H1 (cell line): ENCODE results near the gene PDGFD. TPM values are rescaled to one million over a fixed set of nuclear protein-coding genes. Genes with fewer than 3 reads are reported as not detected.

Experiments used
- CTCF ChIA-PET: fragments of 300-600 bp; sonication (Branson Sonifier 250); formaldehyde crosslinking; loops from one replicate; lab custom pipeline; 2021; ENCODE audit not compliant: partially characterized antibody; lab: Charles Lee
- POLR2A ChIA-PET: fragments of 300-600 bp; sonication (Branson Sonifier 250); formaldehyde crosslinking; loops from one replicate; lab custom pipeline; 2021; ENCODE audit warnings: inconsistent platforms; ENCODE audit not compliant: partially characterized antibody; lab: Charles Lee
- DNase-seq, 2 experiments: peaks; one replicate each; pipeline versions ENCODE4 v3.0.0 to v3.0.0-alpha.2; 2010 to 2022; ENCODE audit warnings: low spot score in 2 of 2, low read depth in 1 of 2, mixed read lengths in 1 of 2
- FAIRE-seq: peaks from 2 replicates; lab custom pipeline; 2011; peaks lifted over from hg19 to GRCh38; lab: Jason Lieb, UNC
- H2AFZ ChIP-seq: 2 replicates; pipeline ENCODE4 v1.8.1; 2012; ENCODE audit warnings: low read length, inconsistent platforms
- H2AK5ac ChIP-seq: 2 replicates; pipeline ENCODE4 v1.6.1; 2013; ENCODE audit warnings: low read depth, low read length
- H2BK120ac ChIP-seq: replicated peaks from 2 replicates; pipeline ENCODE3; 2013; ENCODE audit warnings: low read depth, low read length, inconsistent platforms
- H2BK12ac ChIP-seq: 2 replicates; pipeline ENCODE4 v1.6.1; 2013; ENCODE audit warnings: low read depth, low read length
- H2BK15ac ChIP-seq: 2 replicates; pipeline ENCODE4 v1.6.1; 2013; ENCODE audit warnings: low read length
- H2BK20ac ChIP-seq: 2 replicates; pipeline ENCODE4 v1.6.1; 2013; ENCODE audit warnings: low read length
- H2BK5ac ChIP-seq: 2 replicates; pipeline ENCODE4 v1.6.1; 2013; ENCODE audit warnings: low read depth, low read length
- H3K14ac ChIP-seq: 2 replicates; pipeline ENCODE4 v1.6.1; 2013; ENCODE audit warnings: inconsistent platforms; ENCODE audit not compliant: insufficient read length
- H3K18ac ChIP-seq: 2 replicates; pipeline ENCODE4 v1.6.1; 2013; ENCODE audit warnings: low read length; ENCODE audit errors: extremely low read depth
- H3K23ac ChIP-seq: 2 replicates; pipeline ENCODE4 v1.6.1; 2013; ENCODE audit warnings: inconsistent platforms; ENCODE audit not compliant: insufficient read length
- H3K23me2 ChIP-seq: 2 replicates; pipeline ENCODE4 v1.6.1; 2013; ENCODE audit warnings: low read depth, low read length
- H3K27ac ChIP-seq: 2 replicates; pipeline ENCODE4 v1.6.1; 2011; ENCODE audit warnings: low read depth, low read length, inconsistent platforms
- H3K27me3 ChIP-seq, 4 experiments: replicated peaks in 1 of 4; 1 replicate in 1 of 4; 2 replicates in 3 of 4; pipeline versions ENCODE4 v1.6.1 to v1.8.1; 2011 to 2013; ENCODE audit warnings: low read length in 3 of 4, mild to moderate bottlenecking in 3 of 4, inconsistent platforms in 2 of 4, mixed read lengths in 2 of 4, moderate library complexity in 1 of 4; ENCODE audit not compliant: control insufficient read depth in 3 of 4, insufficient read depth in 3 of 4; ENCODE audit errors: extremely low read depth in 1 of 4
- H3K36me3 ChIP-seq, 4 experiments: 2 replicates each; pipeline versions ENCODE4 v1.6.1 to v1.8.1; 2011 to 2013; ENCODE audit warnings: mild to moderate bottlenecking in 4 of 4, low read length in 3 of 4, moderate library complexity in 2 of 4, control low read depth in 1 of 4, inconsistent platforms in 1 of 4; ENCODE audit not compliant: insufficient read depth in 4 of 4, control insufficient read depth in 2 of 4
- H3K4ac ChIP-seq: replicated peaks from 2 replicates; pipeline ENCODE3; 2013; ENCODE audit warnings: low read length, low read depth, mixed read lengths, inconsistent platforms; ENCODE audit not compliant: insufficient read length
- H3K4me1 ChIP-seq, 4 experiments: replicated peaks in 1 of 4; 1 replicate in 1 of 4; 2 replicates in 3 of 4; pipeline versions ENCODE4 v1.6.1 to v1.8.1; 2011 to 2013; ENCODE audit warnings: low read length in 3 of 4, inconsistent platforms in 2 of 4, mixed read lengths in 1 of 4; ENCODE audit not compliant: insufficient read depth in 4 of 4, control insufficient read depth in 3 of 4
- H3K4me2 ChIP-seq, 2 experiments: 2 replicates each; pipeline versions ENCODE4 v1.6.1 to v1.8.1; 2011 to 2013; ENCODE audit warnings: low read depth in 2 of 2, low read length in 2 of 2, control low read depth in 1 of 2, inconsistent platforms in 1 of 2, mild to moderate bottlenecking in 1 of 2; ENCODE audit not compliant: insufficient read depth in 1 of 2
- H3K4me3 ChIP-seq, 4 experiments: fragments of 200-600, 300-600 bp in 1 of 4; sonication (generic), shearing (Covaris generic), sonication (Bioruptor Twin) in 1 of 4; 2 replicates each; pipeline versions ENCODE4 v1.5.1 to v1.8.1; 2011 to 2016; ENCODE audit warnings: low read length in 4 of 4, low read depth in 3 of 4, control low read depth in 2 of 4, inconsistent platforms in 2 of 4, mild to moderate bottlenecking in 2 of 4, mixed read lengths in 1 of 4, moderate library complexity in 1 of 4; ENCODE audit not compliant: insufficient read depth in 2 of 4; ENCODE audit errors: extremely low read depth in 1 of 4
- H3K56ac ChIP-seq: replicated peaks from 2 replicates; pipeline ENCODE3; 2013; ENCODE audit warnings: low read depth, mild to moderate bottlenecking, mixed read lengths, low read length, inconsistent platforms; ENCODE audit not compliant: insufficient read length
- H3K79me1 ChIP-seq: 2 replicates; pipeline ENCODE4 v1.6.1; 2013; ENCODE audit warnings: low read depth, low read length, control low read depth
- H3K79me2 ChIP-seq, 2 experiments: 2 replicates each; pipeline versions ENCODE4 v1.6.1 to v1.8.1; 2012 to 2013; ENCODE audit warnings: low read length in 2 of 2, mild to moderate bottlenecking in 2 of 2, inconsistent platforms in 1 of 2; ENCODE audit not compliant: insufficient read depth in 2 of 2, control insufficient read depth in 1 of 2
- H3K9ac ChIP-seq, 4 experiments: replicated peaks in 1 of 4; 1 replicate in 1 of 4; 2 replicates in 3 of 4; pipeline versions ENCODE4 v1.6.1 to v1.8.1; 2011 to 2013; ENCODE audit warnings: low read depth in 3 of 4, low read length in 3 of 4, control low read depth in 2 of 4, mild to moderate bottlenecking in 2 of 4, moderate library complexity in 2 of 4, inconsistent platforms in 1 of 4; ENCODE audit errors: extremely low read depth in 1 of 4
- H3K9me3 ChIP-seq, 2 experiments: 2 replicates each; pipeline versions ENCODE4 v1.6.1 to v1.8.1; 2012 to 2013; ENCODE audit warnings: mild to moderate bottlenecking in 2 of 2, moderate library complexity in 2 of 2, control low read depth in 1 of 2, inconsistent platforms in 1 of 2, low read depth in 1 of 2, low read length in 1 of 2, mixed read lengths in 1 of 2; ENCODE audit not compliant: insufficient read depth in 2 of 2
- H4K20me1 ChIP-seq, 2 experiments: replicated peaks in 1 of 2; 2 replicates each; pipeline versions ENCODE3 to v1.8.1; 2011 to 2013; ENCODE audit warnings: inconsistent platforms in 2 of 2, low read length in 2 of 2, mild to moderate bottlenecking in 1 of 2; ENCODE audit not compliant: insufficient read depth in 2 of 2, control insufficient read depth in 1 of 2
- H4K5ac ChIP-seq: 2 replicates; pipeline ENCODE4 v1.6.1; 2013; ENCODE audit warnings: low read length, low read depth, mixed read lengths, inconsistent platforms; ENCODE audit not compliant: insufficient read length
- H4K8ac ChIP-seq: 2 replicates; pipeline ENCODE4 v1.8.0; 2013; ENCODE audit warnings: mild to moderate bottlenecking, moderate library complexity, low read length, inconsistent platforms; ENCODE audit not compliant: insufficient read depth; ENCODE audit errors: extremely low read depth
- H4K91ac ChIP-seq: replicated peaks from 2 replicates; pipeline ENCODE3; 2013; ENCODE audit warnings: low read length, mixed read lengths, inconsistent platforms; ENCODE audit not compliant: insufficient read length
- HDAC6 ChIP-seq: IDR thresholded peaks from one replicate; pipeline ENCODE4 v1.7.1; 2012; ENCODE audit warnings: low read depth, mild to moderate bottlenecking, inconsistent platforms, low read length, moderate library complexity
- KDM4A ChIP-seq: IDR thresholded peaks from one replicate; pipeline ENCODE4 v1.7.1; 2012; ENCODE audit warnings: low read depth, mild to moderate bottlenecking, moderate library complexity, low read length, inconsistent platforms; ENCODE audit not compliant: severe bottlenecking
- POU5F1 ChIP-seq: IDR thresholded peaks from 2 replicates; pipeline ENCODE4 v1.6.1; 2011; ENCODE audit warnings: low read depth, mild to moderate bottlenecking, low read length, moderate library complexity
- RAD21 ChIP-seq, 2 experiments: IDR thresholded peaks in 1 of 2; conservative IDR thresholded peaks in 1 of 2; 2 replicates each; pipeline ENCODE4 v1.6.1; 2011; ENCODE audit warnings: low read depth in 2 of 2, low read length in 2 of 2, improper control_type of control experiment in 1 of 2, inconsistent platforms in 1 of 2, mild to moderate bottlenecking in 1 of 2, moderate library complexity in 1 of 2
- SAP30 ChIP-seq: fragments of 300-600 bp; sonication (generic); IDR thresholded peaks from 2 replicates; pipeline ENCODE4 v1.7.1; 2012; ENCODE audit warnings: low read length, moderate library complexity, mild to moderate bottlenecking, inconsistent platforms; ENCODE audit not compliant: insufficient read depth, insufficient replicate concordance
- SP1 ChIP-seq: IDR thresholded peaks from 2 replicates; pipeline ENCODE4 v1.6.1; 2011; ENCODE audit warnings: low read depth, low read length
- SRF ChIP-seq: IDR thresholded peaks from 2 replicates; pipeline ENCODE4 v1.6.1; 2011; ENCODE audit warnings: mild to moderate bottlenecking, low read depth, low read length, moderate library complexity
- TBP ChIP-seq: IDR thresholded peaks from 2 replicates; pipeline ENCODE4 v1.6.1; 2011; ENCODE audit warnings: low read depth, low read length, improper control_type of control experiment
- TEAD4 ChIP-seq: IDR thresholded peaks from 2 replicates; pipeline ENCODE4 v1.6.1; 2012; ENCODE audit warnings: low read depth, low read length, inconsistent platforms, mixed read lengths
- WGBS, 2 experiments: shearing (Covaris generic) in 1 of 2; methylation state at CpG; one replicate each; pipeline versions ENCODE4 v1.1.6 to v1.1.7; 2013 to 2015; ENCODE audit warnings: low lambda C conversion rate in 2 of 2, mixed read lengths in 2 of 2, inconsistent platforms in 1 of 2, low coverage in 1 of 2, missing lambda C conversion rate in 1 of 2; ENCODE audit not compliant: insufficient replicate concordance in 2 of 2, insufficient coverage in 1 of 2, insufficient read length in 1 of 2; ENCODE audit errors: extremely low coverage in 1 of 2, missing lambda C conversion rate in 1 of 2; 5-methylcytosine and 5-hydroxymethylcytosine counted together
- polyA plus RNA-seq, 7 experiments: library from polyadenylated mRNA; depleted of rRNA in 3 of 7; stranded (reverse) in 5 of 7; unstranded in 2 of 7; fragments of >200 nt in 5 of 7; fragments of 200-250 nt in 2 of 7; gene quantifications; 1 replicate in 5 of 7; 2 replicates in 1 of 7; 4 replicates in 1 of 7; pipeline versions ENCODE4 v1.2.1 to v1.2.3, GENCODE V29; 2011 to 2013; ENCODE audit warnings: missing spikeins in 2 of 7, mixed read lengths in 2 of 7
- total RNA-seq: library from RNA; stranded (reverse); fragmentation: NEBNext Ultra II Directional; extraction: Animal tissue kit (Norgen Biotek cat#: 25700); gene quantifications from 2 replicates; pipeline ENCODE4 v1.2.1, GENCODE V29; 2021
- TF ChIP-seq, protein P1 (sequence below): IDR thresholded peaks from 2 replicates; pipeline ENCODE4 v1.6.1; 2012; ENCODE audit warnings: inconsistent platforms
- TF ChIP-seq, protein P2 (sequence below), 3 experiments: IDR thresholded peaks; 1 replicate in 2 of 3; 2 replicates in 1 of 3; pipeline versions ENCODE4 v1.5.1 to v1.6.1; 2011; ENCODE audit warnings: low read length in 3 of 3, mild to moderate bottlenecking in 3 of 3, inconsistent platforms in 2 of 3, low read depth in 1 of 3, moderate library complexity in 1 of 3; ENCODE audit not compliant: insufficient read depth in 1 of 3; ENCODE audit errors: control extremely low read depth in 1 of 3

The PDGFD gene
- total and polyA plus RNA-seq, 2 of the 8 experiments (the other 6 are each of a cell fraction or from before 2014, with no cell fraction given), result 1.1 to 3.9 TPM

DNA sequence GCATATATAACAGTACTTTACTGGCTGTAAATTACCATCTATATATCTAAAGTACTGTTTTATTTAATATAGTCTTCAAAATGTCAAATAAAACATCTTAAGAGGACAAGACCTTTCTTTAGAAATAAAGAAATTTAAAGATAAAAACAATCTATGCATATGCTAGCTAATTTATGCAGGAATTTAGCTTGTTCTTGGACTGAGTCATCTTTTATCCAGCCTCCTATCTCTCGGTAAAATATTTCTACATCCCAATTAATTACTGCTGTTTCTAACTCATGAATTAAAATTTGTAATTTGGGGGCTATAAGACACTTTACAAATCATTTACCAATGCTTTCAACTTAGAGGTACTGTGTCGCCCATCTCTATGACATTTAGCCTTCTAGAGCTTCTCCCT lies 200.3 kb downstream of the PDGFD start:
- Histone ChIP-seq H3K4me2 (no peak overlapping the region), H3K23ac (no peak overlapping the region), H3K27ac (no peak overlapping the region), H4K20me1 (no peaks in the 10 kb centered on the region), H3K36me3 (no peaks in the 10 kb centered on the region), H2AK5ac (no peak overlapping the region), H3K9ac (no peak overlapping the region), H3K4ac (no peak overlapping the region), H3K23me2 (no peaks in the 10 kb centered on the region), H3K4me1 (peaks cover 0 to 2% (median 0%) of the 10 kb centered on the region in 4 experiments; a peak in 1 of 7 replicates), H4K91ac (no peak overlapping the region), H3K79me1 (no peaks in the 10 kb centered on the region), H3K56ac (no peak overlapping the region), H2BK20ac (no peak overlapping the region), H3K4me3 (no peak overlapping the region), H2BK120ac (no peak overlapping the region), H2BK5ac (no peak overlapping the region), H2AFZ (no peak overlapping the region), H2BK12ac (no peak overlapping the region), H4K5ac (no peak overlapping the region), H3K9me3 (no peaks in the 10 kb centered on the region; a peak in 1 of 4 replicates), H4K8ac (no peak overlapping the region), H3K18ac (no peak overlapping the region), H3K14ac (no peak overlapping the region), H3K27me3 (no peaks in the 10 kb centered on the region), H2BK15ac (no peak overlapping the region), H3K79me2 (no peaks in the 10 kb centered on the region)
- no peak for FAIRE-seq
- 84% methylated on average over 2 of the region's 2 CpGs; no CpG with 5 or more reads in 1 of the 2 experiments for WGBS, 2 experiments
- CTCF ChIA-PET, result interaction anchor here (0.6 to 2.4 kb wide), 8 partner anchors 10 to 720 kb away, joined by 3 to 11 read pairs (median 3); no protein-coding TSS in a partner anchor
- POLR2A ChIA-PET, result no interaction called here
- no peak for DNase-seq
- TF ChIP-seq, protein P1, sequence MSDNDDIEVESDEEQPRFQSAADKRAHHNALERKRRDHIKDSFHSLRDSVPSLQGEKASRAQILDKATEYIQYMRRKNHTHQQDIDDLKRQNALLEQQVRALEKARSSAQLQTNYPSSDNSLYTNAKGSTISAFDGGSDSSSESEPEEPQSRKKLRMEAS, result no peak
- TF ChIP-seq POU5F1 (no peak), KDM4A (no peak), SP1 (no peak), TBP (no peak), TEAD4 (no peak), SRF (no peak), HDAC6 (no peak), SAP30 (no peak), RAD21 (IDR thresholded peaks at IDR 0.05 in 1 of 2, conservative IDR thresholded peaks at IDR 0.05 in 1 of 2; ENCODE audit: low read depth in 2 of 2, low read length in 2 of 2) (no peak)
- TF ChIP-seq, protein P2, sequence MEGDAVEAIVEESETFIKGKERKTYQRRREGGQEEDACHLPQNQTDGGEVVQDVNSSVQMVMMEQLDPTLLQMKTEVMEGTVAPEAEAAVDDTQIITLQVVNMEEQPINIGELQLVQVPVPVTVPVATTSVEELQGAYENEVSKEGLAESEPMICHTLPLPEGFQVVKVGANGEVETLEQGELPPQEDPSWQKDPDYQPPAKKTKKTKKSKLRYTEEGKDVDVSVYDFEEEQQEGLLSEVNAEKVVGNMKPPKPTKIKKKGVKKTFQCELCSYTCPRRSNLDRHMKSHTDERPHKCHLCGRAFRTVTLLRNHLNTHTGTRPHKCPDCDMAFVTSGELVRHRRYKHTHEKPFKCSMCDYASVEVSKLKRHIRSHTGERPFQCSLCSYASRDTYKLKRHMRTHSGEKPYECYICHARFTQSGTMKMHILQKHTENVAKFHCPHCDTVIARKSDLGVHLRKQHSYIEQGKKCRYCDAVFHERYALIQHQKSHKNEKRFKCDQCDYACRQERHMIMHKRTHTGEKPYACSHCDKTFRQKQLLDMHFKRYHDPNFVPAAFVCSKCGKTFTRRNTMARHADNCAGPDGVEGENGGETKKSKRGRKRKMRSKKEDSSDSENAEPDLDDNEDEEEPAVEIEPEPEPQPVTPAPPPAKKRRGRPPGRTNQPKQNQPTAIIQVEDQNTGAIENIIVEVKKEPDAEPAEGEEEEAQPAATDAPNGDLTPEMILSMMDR (IDR thresholded peaks at IDR 0.05; ENCODE audit: control extremely low read depth in 1 of 3, insufficient read depth in 1 of 3, low read depth in 1 of 3, low read length in 3 of 3), result no peak
